IMR-90 (cell line): ENCODE measurements around the gene RNF144A. TPM values are rescaled to one million over a fixed set of nuclear protein-coding genes. Genes with fewer than 3 reads are reported as not detected.

ENCODE experiments used
- ATAC-seq: fragments of 200-7000 bp; cut with Tn5 transposase; 2 replicates; pipeline ENCODE4 v1.9.1; 2020; ENCODE audit warnings: low read depth, mild to moderate bottlenecking, moderate library complexity
- BruUV-seq: library from RNA; stranded (reverse); fragments of 400-500 nt; replicated peaks from 2 replicates; lab custom pipeline; 2021; lab: Mats Ljungman, UMichigan
- CTCF ChIA-PET: fragments of 300-600 bp; formaldehyde crosslinking; extraction: SDS; loops from one replicate; lab custom pipeline; 2021; ENCODE audit warnings: antibody characterized with exemption; lab: Yijun Ruan, JAX
- POLR2A ChIA-PET: fragments of 300-600 bp; sonication (Branson Sonifier 250); formaldehyde crosslinking; loops from one replicate; lab custom pipeline; 2022; ENCODE audit warnings: antibody characterized with exemption; ENCODE audit not compliant: unreplicated experiment; lab: Charles Lee
- DNase-seq: peaks from one replicate; pipeline ENCODE4 v3.0.0; 2013
- H2AFZ ChIP-seq: replicated peaks from 2 replicates; pipeline ENCODE3; 2013; ENCODE audit warnings: low read length, mild to moderate bottlenecking; ENCODE audit not compliant: poor library complexity
- H2AK5ac ChIP-seq: 2 replicates; pipeline ENCODE4 v1.6.1; 2013; ENCODE audit warnings: low read depth, low read length, inconsistent platforms
- H2AK9ac ChIP-seq: replicated peaks from 2 replicates; pipeline ENCODE3; 2013; ENCODE audit warnings: mild to moderate bottlenecking, low read depth, low read length, moderate library complexity; ENCODE audit not compliant: poor library complexity
- H2BK120ac ChIP-seq: 2 replicates; pipeline ENCODE4 v1.6.1; 2013; ENCODE audit warnings: low read depth, low read length, inconsistent platforms
- H2BK15ac ChIP-seq: 3 replicates; pipeline ENCODE4 v1.6.1; 2013; ENCODE audit warnings: low read depth, low read length, inconsistent platforms
- H2BK20ac ChIP-seq: 2 replicates; pipeline ENCODE4 v1.6.1; 2013; ENCODE audit warnings: low read depth, mild to moderate bottlenecking, inconsistent platforms, low read length, moderate library complexity
- H2BK5ac ChIP-seq: 2 replicates; pipeline ENCODE4 v1.6.1; 2013; ENCODE audit warnings: mild to moderate bottlenecking, low read depth, low read length, inconsistent platforms; ENCODE audit not compliant: poor library complexity, severe bottlenecking
- H3K14ac ChIP-seq: replicated peaks from 2 replicates; pipeline ENCODE4 v1.6.1; 2013; ENCODE audit warnings: low read depth, low read length, inconsistent platforms
- H3K18ac ChIP-seq: 2 replicates; pipeline ENCODE4 v1.6.1; 2013; ENCODE audit warnings: low read depth, low read length, control low read depth
- H3K23ac ChIP-seq: 2 replicates; pipeline ENCODE4 v1.6.1; 2013; ENCODE audit warnings: low read depth, low read length, inconsistent platforms
- H3K27ac ChIP-seq: 2 replicates; pipeline ENCODE4 v1.5.1; 2013; ENCODE audit warnings: mild to moderate bottlenecking, control low read depth, low read length; ENCODE audit not compliant: insufficient read depth
- H3K27me3 ChIP-seq: 2 replicates; pipeline ENCODE4 v1.6.1; 2013; ENCODE audit warnings: low read length; ENCODE audit not compliant: control insufficient read depth, insufficient read depth
- H3K36me3 ChIP-seq: 2 replicates; pipeline ENCODE4 v1.6.1; 2013; ENCODE audit warnings: low read length, mixed read lengths; ENCODE audit not compliant: control insufficient read depth, insufficient read depth
- H3K4ac ChIP-seq: 2 replicates; pipeline ENCODE4 v1.6.1; 2013; ENCODE audit warnings: low read depth, low read length, inconsistent platforms
- H3K4me1 ChIP-seq: 2 replicates; pipeline ENCODE4 v1.6.1; 2013; ENCODE audit warnings: low read length, mixed read lengths; ENCODE audit not compliant: control insufficient read depth, insufficient read depth
- H3K4me2 ChIP-seq: 2 replicates; pipeline ENCODE4 v1.6.1; 2013; ENCODE audit warnings: low read depth, mild to moderate bottlenecking, control low read depth, low read length, moderate library complexity
- H3K4me3 ChIP-seq: 2 replicates; pipeline ENCODE4 v1.5.1; 2013; ENCODE audit warnings: low read depth, mild to moderate bottlenecking, control low read depth, low read length, moderate library complexity; ENCODE audit not compliant: insufficient read depth
- H3K56ac ChIP-seq: 2 replicates; pipeline ENCODE4 v1.6.1; 2013; ENCODE audit warnings: low read length, inconsistent platforms; ENCODE audit not compliant: insufficient read depth; ENCODE audit errors: extremely low read depth
- H3K79me1 ChIP-seq, 2 experiments: 2 replicates each; pipeline ENCODE4 v1.6.1; 2013; ENCODE audit warnings: low read length in 2 of 2, inconsistent platforms in 1 of 2, low read depth in 1 of 2
- H3K9ac ChIP-seq: 2 replicates; pipeline ENCODE4 v1.6.1; 2013; ENCODE audit warnings: low read depth, low read length, control low read depth
- H3K9me1 ChIP-seq: 2 replicates; pipeline ENCODE4 v1.6.1; 2013; ENCODE audit warnings: low read length, inconsistent platforms; ENCODE audit not compliant: insufficient read depth
- H3K9me3 ChIP-seq: 2 replicates; pipeline ENCODE4 v1.6.1; 2013; ENCODE audit warnings: low read length; ENCODE audit not compliant: control insufficient read depth, insufficient read depth
- H4K20me1 ChIP-seq: 2 replicates; pipeline ENCODE4 v1.6.1; 2013; ENCODE audit warnings: low read length, inconsistent platforms; ENCODE audit not compliant: insufficient read depth
- H4K5ac ChIP-seq: 2 replicates; pipeline ENCODE4 v1.6.1; 2013; ENCODE audit warnings: mild to moderate bottlenecking, low read depth, low read length, control low read depth
- H4K8ac ChIP-seq, 2 experiments: 2 replicates each; pipeline ENCODE4 v1.6.1; 2013; ENCODE audit warnings: low read depth in 2 of 2, low read length in 2 of 2, control low read depth in 1 of 2, inconsistent platforms in 1 of 2
- H4K91ac ChIP-seq: 2 replicates; pipeline ENCODE4 v1.6.1; 2013; ENCODE audit warnings: low read depth, low read length, inconsistent platforms; ENCODE audit not compliant: insufficient read depth
- BHLHE40 ChIP-seq: fragments of 150-350 bp; IDR thresholded peaks from 2 replicates; pipeline ENCODE4 v1.6.1; 2016; ENCODE audit warnings: mild to moderate bottlenecking, low read depth, low read length
- CEBPB ChIP-seq: IDR thresholded peaks from 2 replicates; pipeline ENCODE4 v1.6.1; 2012; ENCODE audit warnings: low read depth, low read length, improper control_type of control experiment
- CHD1 ChIP-seq: IDR thresholded peaks from 2 replicates; pipeline ENCODE4 v1.6.1; 2012; ENCODE audit warnings: low read depth, low read length, improper control_type of control experiment
- CTCF ChIP-seq: conservative IDR thresholded peaks from 2 replicates; pipeline ENCODE4 v1.5.1; 2012; ENCODE audit warnings: mild to moderate bottlenecking, low read depth, low read length, improper control_type of control experiment
- ELK1 ChIP-seq: fragments of 150-350 bp; IDR thresholded peaks from 2 replicates; pipeline ENCODE4 v1.6.1; 2016; ENCODE audit warnings: low read depth, mild to moderate bottlenecking, low read length, moderate library complexity, borderline replicate concordance
- FOS ChIP-seq: fragments of 150-350 bp; IDR thresholded peaks from 2 replicates; pipeline ENCODE4 v1.6.1; 2016; ENCODE audit warnings: low read depth, low read length
- MAFK ChIP-seq: IDR thresholded peaks from 2 replicates; pipeline ENCODE4 v1.6.1; 2012; ENCODE audit warnings: low read depth, low read length, improper control_type of control experiment
- MAZ ChIP-seq: IDR thresholded peaks from 2 replicates; pipeline ENCODE4 v1.6.1; 2012; ENCODE audit warnings: low read depth, mild to moderate bottlenecking, low read length, improper control_type of control experiment, moderate library complexity, borderline replicate concordance
- MXI1 ChIP-seq: IDR thresholded peaks from 2 replicates; pipeline ENCODE4 v1.6.1; 2012; ENCODE audit warnings: low read depth, mild to moderate bottlenecking, low read length, moderate library complexity, borderline replicate concordance
- NFE2L2 ChIP-seq: fragments of 150-350 bp; IDR thresholded peaks from 2 replicates; pipeline ENCODE4 v1.6.1; 2016; ENCODE audit warnings: low read depth, mild to moderate bottlenecking, low read length
- POLR2A ChIP-seq: IDR thresholded peaks from 2 replicates; pipeline ENCODE4 v1.6.1; 2012; ENCODE audit warnings: mild to moderate bottlenecking, low read depth, low read length
- RAD21 ChIP-seq: IDR thresholded peaks from 2 replicates; pipeline ENCODE4 v1.6.1; 2012; ENCODE audit warnings: low read length, improper control_type of control experiment
- RCOR1 ChIP-seq: IDR thresholded peaks from 2 replicates; pipeline ENCODE4 v1.6.1; 2012; ENCODE audit warnings: mild to moderate bottlenecking, low read length, improper control_type of control experiment; ENCODE audit not compliant: insufficient replicate concordance
- RFX5 ChIP-seq: IDR thresholded peaks from 2 replicates; pipeline ENCODE4 v1.8.0; 2012; ENCODE audit warnings: low read depth, mild to moderate bottlenecking, low read length, moderate library complexity
- SMC3 ChIP-seq: fragments of 150-350 bp; IDR thresholded peaks from 2 replicates; pipeline ENCODE4 v1.6.1; 2016; ENCODE audit warnings: low read depth, mild to moderate bottlenecking, antibody characterized with exemption, low read length, moderate library complexity
- USF2 ChIP-seq: fragments of 150-350 bp; IDR thresholded peaks from 2 replicates; pipeline ENCODE4 v1.6.1; 2017; ENCODE audit warnings: mild to moderate bottlenecking, antibody characterized with exemption, low read length, low read depth
- WGBS, 2 experiments: methylation state at CpG; one replicate each; pipeline versions ENCODE4 v1.1.5 to v1.1.7; 2013; ENCODE audit warnings: missing lambda C conversion rate in 2 of 2; ENCODE audit not compliant: insufficient read length in 1 of 2; ENCODE audit errors: extremely low coverage in 2 of 2; 5-methylcytosine and 5-hydroxymethylcytosine counted together
- dilution Hi-C: fragments of 300-500 bp; cut with HindIII; formaldehyde crosslinking; loops from one replicate; pipeline ENCODE4 v1.14.3; 2018; ENCODE audit warnings: low sequenced_read_pairs; ENCODE audit not compliant: unreplicated experiment
- in situ Hi-C: fragments of 300-500 bp; cut with MboI; formaldehyde crosslinking; loops from 3 replicates; pipeline ENCODE4 v1.14.3; 2019; ENCODE audit warnings: low sequenced_read_pairs, inconsistent platforms, mixed read lengths
- intact Hi-C: fragments of 100-400 bp; cut with micrococcal nuclease; formaldehyde crosslinking; loops from 2 replicates; pipeline ENCODE4 v1.10.0; 2022
- polyA plus RNA-seq, 3 experiments: library from polyadenylated mRNA; depleted of rRNA; stranded (reverse); fragments of >200 nt; gene quantifications; 2 replicates each; pipeline ENCODE4 v1.2.3, GENCODE V29; 2012; ENCODE audit warnings: low replicate concordance in 1 of 3
- total RNA-seq: library from RNA; depleted of rRNA; stranded (reverse); fragments of >200 nt; gene quantifications from 2 replicates; pipeline ENCODE4 v1.2.3, GENCODE V29; 2012

RNF144A gene
- total and polyA plus RNA-seq, 2 of the 4 experiments (the other 2 are of a cell fraction), result 0.18 to 0.26 TPM

- intact Hi-C loops, result no loop called here
- H3K4ac ChIP-seq, result no peak overlapping the region
Measured at GRCh38 chr2:6878549-6878948, 38.7 kb upstream of the RNF144A start.

More at GRCh38 chr2:6878549-6878948, 38.7 kb upstream of the RNF144A start:
- H3K9me1 ChIP-seq, result no peaks in the 10 kb centered on the region
- no peak overlapping the region for H4K91ac ChIP-seq
- DNase-seq, result no peak
- H3K9ac ChIP-seq, result no peak overlapping the region
- no peak overlapping the region for H4K5ac ChIP-seq
- WGBS, 2 experiments, result 52% methylated on average over 3 of the region's 4 CpGs; no CpG with 5 or more reads in 1 of the 2 experiments
- no peak overlapping the region for H2BK15ac ChIP-seq
- H3K4me3 ChIP-seq, result no peak overlapping the region
- H4K20me1 ChIP-seq, result no peaks in the 10 kb centered on the region
- H2AK9ac ChIP-seq, result no peak overlapping the region
- no peak overlapping the region for H2AFZ ChIP-seq
- H3K18ac ChIP-seq, result no peak overlapping the region
- no peaks in the 10 kb centered on the region for H3K9me3 ChIP-seq
- ATAC-seq, result no peak
- H2AK5ac ChIP-seq, result no peak overlapping the region
- ChIA-PET POLR2A (no interaction called here), CTCF (no interaction called here)
- dilution Hi-C loops, result no loop called here
- H3K79me1 ChIP-seq, result no peaks in the 10 kb centered on the region
- H3K4me2 ChIP-seq, result no peak overlapping the region
- no peaks in the 10 kb centered on the region for H3K36me3 ChIP-seq
- no peak overlapping the region for H2BK20ac ChIP-seq
- no TSS peak for BruUV-seq
- no peak overlapping the region for H3K56ac ChIP-seq
- H4K8ac ChIP-seq, result no peak overlapping the region
- no peak overlapping the region for H2BK120ac ChIP-seq
- no peaks in the 10 kb centered on the region for H3K4me1 ChIP-seq
- no peak overlapping the region for H3K14ac ChIP-seq
- H3K23ac ChIP-seq, result no peak overlapping the region
- no peak overlapping the region for H3K27ac ChIP-seq
- in situ Hi-C loops, result no loop called here
- H3K27me3 ChIP-seq, result no peaks in the 10 kb centered on the region
- TF ChIP-seq BHLHE40 (no peak), MAZ (no peak), RCOR1 (no peak), CHD1 (no peak), ELK1 (no peak), USF2 (no peak), RAD21 (no peak), MAFK (no peak), CEBPB (no peak), POLR2A (no peak), SMC3 (no peak), FOS (no peak), MXI1 (no peak), CTCF (no peak), RFX5 (no peak), NFE2L2 (no peak)
- no peak overlapping the region for H2BK5ac ChIP-seq
